ACHN (cell line): ENCODE data around the gene PTPN21.

Experiments used
- DNase-seq: peaks from one replicate; pipeline ENCODE4 v3.0.0-alpha.2; 2015
- in situ Hi-C: cut with HindIII; loops from 2 replicates; pipeline ENCODE4 v1.10.0; 2017; ENCODE audit warnings: low sequenced_read_pairs, low pct_ligation_motif_present, low pct_unique_long_range_greater_than_20kb

PTPN21 gene

GRCh38 chr14:88518592-88519512, 36.0 kb downstream of the PTPN21 start:
- DNase-seq, result peak; percentile 42
- in situ Hi-C loops, result no loop called here

- no peak for DNase-seq
- in situ Hi-C loops, result no loop called here
Measured at GRCh38 chr14:88516861-88517357, 37.9 kb downstream of the PTPN21 start.

- in situ Hi-C loops, result no loop called here
- DNase-seq, result no peak
Measured at GRCh38 chr14:88515499-88516221, 39.1 kb downstream of the PTPN21 start.

- in situ Hi-C loops, result no loop called here
- no peak for DNase-seq
Measured at GRCh38 chr14:88507208-88507607, 47.6 kb downstream of the PTPN21 start.

GRCh38 chr14:88505621-88506020, 49.2 kb downstream of the PTPN21 start:
- in situ Hi-C loops, result no loop called here
- DNase-seq, result no peak

GRCh38 chr14:88504602-88505001, 50.2 kb downstream of the PTPN21 start:
- in situ Hi-C loops, result no loop called here
- no peak for DNase-seq

- in situ Hi-C loops, result no loop called here
- DNase-seq, result no peak
Measured at GRCh38 chr14:88503754-88504406, 50.9 kb downstream of the PTPN21 start.

- no peak for DNase-seq
- in situ Hi-C loops, result no loop called here
Measured at GRCh38 chr14:88502740-88503139, 52.1 kb downstream of the PTPN21 start.

GRCh38 chr14:88500611-88501010, 54.2 kb downstream of the PTPN21 start:
- DNase-seq, result no peak
- in situ Hi-C loops, result no loop called here

GRCh38 chr14:88499225-88499624, 55.6 kb downstream of the PTPN21 start:
- no peak for DNase-seq
- in situ Hi-C loops, result no loop called here

- no peak for DNase-seq
- in situ Hi-C loops, result no loop called here
Measured at GRCh38 chr14:88496414-88496813, 58.4 kb downstream of the PTPN21 start.

- no peak for DNase-seq
- in situ Hi-C loops, result no loop called here
Measured at GRCh38 chr14:88493392-88494185, 61.2 kb downstream of the PTPN21 start.

GRCh38 chr14:88492272-88493089, 62.3 kb downstream of the PTPN21 start:
- in situ Hi-C loops, result no loop called here
- DNase-seq, result peak; percentile 68

GRCh38 chr14:88490168-88490567, 64.6 kb downstream of the PTPN21 start:
- no peak for DNase-seq
- in situ Hi-C loops, result no loop called here

GRCh38 chr14:88488897-88489296, 65.9 kb downstream of the PTPN21 start:
- no peak for DNase-seq
- in situ Hi-C loops, result no loop called here

GRCh38 chr14:88488081-88488480, 66.7 kb downstream of the PTPN21 start:
- DNase-seq, result no peak
- in situ Hi-C loops, result no loop called here

- in situ Hi-C loops, result no loop called here
Measured at GRCh38 chr14:88482524-88482923, 72.3 kb downstream of the PTPN21 start.

GRCh38 chr14:88481794-88482193, 73.0 kb downstream of the PTPN21 start:
- in situ Hi-C loops, result no loop called here
- DNase-seq, result no peak

More at GRCh38 chr14:88482524-88482923, 72.3 kb downstream of the PTPN21 start:
- no peak for DNase-seq
